GM12801 (cell line): ENCODE results near the gene COL6A3.

ENCODE experiments used
- CTCF ChIP-seq: IDR thresholded peaks from one replicate; pipeline ENCODE4 v1.5.1; 2011; ENCODE audit warnings: control low read depth; ENCODE audit not compliant: insufficient read length; ENCODE audit errors: extremely low read depth

COL6A3 gene

GRCh38 chr2:237287872-237288271 lies 126.1 kb downstream of the COL6A3 start:
- no peak for TF ChIP-seq CTCF

GRCh38 chr2:237283131-237283928 lies 130.6 kb downstream of the COL6A3 start:
- no peak for TF ChIP-seq CTCF

- no peak for TF ChIP-seq CTCF
These were observed 131.3 kb downstream of the COL6A3 start for GRCh38 chr2:237282568-237283128.

- TF ChIP-seq CTCF, result no peak
These were observed 132.1 kb downstream of the COL6A3 start for GRCh38 chr2:237281836-237282306.

- TF ChIP-seq CTCF, result no peak
These were observed 133.0 kb downstream of the COL6A3 start for GRCh38 chr2:237280939-237281338.

GRCh38 chr2:237280229-237280628 lies 133.7 kb downstream of the COL6A3 start:
- no peak for TF ChIP-seq CTCF

GRCh38 chr2:237279012-237279768 lies 134.8 kb downstream of the COL6A3 start:
- no peak for TF ChIP-seq CTCF
